T-helper 17 cell (primary cell): ENCODE results near the gene CALR. TPM values are rescaled to one million over a fixed set of nuclear protein-coding genes. Genes with fewer than 3 reads are reported as not detected.
"Not testable (repeated sequence)": the region's sequence is repeated elsewhere in the genome, so short reads cannot be mapped to it uniquely, and the experiment has no call there.

Experiments
- ATAC-seq: fragments of 150-1000 bp; cut with Tn5 transposase; 2 replicates; pipeline ENCODE4 v1.10.0; 2021; ENCODE audit warnings: mild to moderate bottlenecking, moderate library complexity
- DNase-seq, 3 donors: peaks; one replicate each; pipeline versions ENCODE4 v3.0.0 to v3.0.0-alpha.2; 2020 to 2021
- H3K9me3 ChIP-seq: one replicate; pipeline ENCODE4 v1.7.0; 2013; ENCODE audit warnings: low read length, mild to moderate bottlenecking; ENCODE audit not compliant: control insufficient read depth, poor library complexity, severe bottlenecking
- H3K27ac Mint-ChIP-seq: one replicate; pipeline ENCODE4 v1.8.0; 2022; ENCODE audit warnings: mild to moderate bottlenecking, moderate library complexity, mixed read lengths
- H3K27me3 Mint-ChIP-seq: one replicate; pipeline ENCODE4 v1.8.0; 2022; ENCODE audit warnings: mixed read lengths
- H3K36me3 Mint-ChIP-seq: one replicate; pipeline ENCODE4 v1.8.0; 2022; ENCODE audit warnings: low read depth, mixed read lengths
- H3K4me1 Mint-ChIP-seq: one replicate; pipeline ENCODE4 v1.8.0; 2022; ENCODE audit warnings: mild to moderate bottlenecking, mixed read lengths
- H3K4me3 Mint-ChIP-seq: one replicate; pipeline ENCODE4 v1.8.0; 2022; ENCODE audit warnings: mild to moderate bottlenecking, moderate library complexity, mixed read lengths
- total RNA-seq, 4 donors: library from RNA in 2 of 4; stranded (reverse) in 2 of 4; gene quantifications; one replicate each; pipeline ENCODE4 v1.2.3 and lab custom pipeline; 2022 to 2026

Gene CALR
- total RNA-seq, 2 donors from 2014 or later, result 418 to 472 TPM

DNA sequence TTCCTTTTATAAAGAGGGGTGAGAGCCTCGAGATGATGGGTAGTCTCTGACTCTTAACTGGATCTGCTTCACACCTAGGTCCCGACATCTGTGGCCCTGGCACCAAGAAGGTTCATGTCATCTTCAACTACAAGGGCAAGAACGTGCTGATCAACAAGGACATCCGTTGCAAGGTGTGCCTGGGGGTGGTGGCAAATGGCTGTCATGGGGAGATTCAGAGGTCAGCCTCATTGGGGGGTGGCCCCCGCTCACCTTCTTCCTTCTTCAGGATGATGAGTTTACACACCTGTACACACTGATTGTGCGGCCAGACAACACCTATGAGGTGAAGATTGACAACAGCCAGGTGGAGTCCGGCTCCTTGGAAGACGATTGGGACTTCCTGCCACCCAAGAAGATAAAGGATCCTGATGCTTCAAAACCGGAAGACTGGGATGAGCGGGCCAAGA, 1.6 kb downstream of the CALR start:
- H3K36me3 Mint-ChIP-seq, result peaks cover 9% of the 10 kb centered on the region
- no peak for DNase-seq
- peaks cover 44% of the 10 kb centered on the region for H3K4me1 Mint-ChIP-seq

DNA sequence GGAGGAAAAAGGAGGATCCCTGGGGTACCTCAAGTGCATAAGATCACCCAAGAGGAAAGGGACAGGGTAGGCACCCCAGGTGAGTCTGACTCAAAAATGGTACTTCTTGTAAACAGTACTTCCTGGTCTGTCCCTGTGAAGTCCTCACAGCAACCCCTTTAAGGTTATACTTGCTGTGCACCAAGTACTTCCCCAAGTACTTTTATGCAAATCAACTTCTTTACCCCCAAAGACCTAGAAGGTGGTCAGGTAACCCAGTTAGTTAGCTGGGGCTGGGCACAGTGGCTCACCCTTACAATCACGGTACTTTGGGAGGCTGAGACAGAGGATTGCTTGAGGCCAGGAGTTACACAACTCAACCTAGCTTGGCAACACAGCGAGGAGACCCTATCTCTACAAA, 2.5 kb downstream of the CALR start:
- ATAC-seq (no peak), DNase-seq (no peak)
- H3K36me3 Mint-ChIP-seq, result peaks cover 13% of the 10 kb centered on the region
- peak overlapping the region; percentile 56 for H3K4me3 Mint-ChIP-seq
- no peaks in the 10 kb centered on the region for H3K9me3 ChIP-seq
- H3K27ac Mint-ChIP-seq, result peak overlapping the region; percentile 98
- no peaks in the 10 kb centered on the region for H3K27me3 Mint-ChIP-seq
- peaks cover 52% of the 10 kb centered on the region for H3K4me1 Mint-ChIP-seq

More for the DNA sequence above, 1.6 kb downstream of the CALR start:
- Mint-ChIP-seq H3K27ac (peak overlapping the region; percentile 98), H3K27me3 (no peaks in the 10 kb centered on the region), H3K4me3 (peak overlapping the region; percentile 97)
- H3K9me3 ChIP-seq, result no peaks in the 10 kb centered on the region
- no peak for ATAC-seq

DNA sequence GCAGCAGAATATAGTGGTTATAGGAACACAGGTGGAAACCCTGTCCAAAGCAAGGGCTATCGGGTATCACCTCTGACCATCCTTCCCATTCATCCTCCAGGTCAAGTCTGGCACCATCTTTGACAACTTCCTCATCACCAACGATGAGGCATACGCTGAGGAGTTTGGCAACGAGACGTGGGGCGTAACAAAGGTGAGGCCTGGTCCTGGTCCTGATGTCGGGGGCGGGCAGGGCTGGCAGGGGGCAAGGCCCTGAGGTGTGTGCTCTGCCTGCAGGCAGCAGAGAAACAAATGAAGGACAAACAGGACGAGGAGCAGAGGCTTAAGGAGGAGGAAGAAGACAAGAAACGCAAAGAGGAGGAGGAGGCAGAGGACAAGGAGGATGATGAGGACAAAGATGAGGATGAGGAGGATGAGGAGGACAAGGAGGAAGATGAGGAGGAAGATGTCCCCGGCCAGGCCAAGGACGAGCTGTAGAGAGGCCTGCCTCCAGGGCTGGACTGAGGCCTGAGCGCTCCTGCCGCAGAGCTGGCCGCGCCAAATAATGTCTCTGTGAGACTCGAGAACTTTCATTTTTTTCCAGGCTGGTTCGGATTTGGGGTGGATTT, 5.1 kb downstream of the CALR start:
- Mint-ChIP-seq H3K4me3 (peak overlapping the region; percentile 67), H3K36me3 (peaks cover 13% of the 10 kb centered on the region), H3K27ac (peak overlapping the region; percentile 98), H3K27me3 (no peaks in the 10 kb centered on the region), H3K4me1 (peaks cover 46% of the 10 kb centered on the region)
- ATAC-seq, result no peak
- DNase-seq, result no peak
- H3K9me3 ChIP-seq, result no peaks in the 10 kb centered on the region

DNA sequence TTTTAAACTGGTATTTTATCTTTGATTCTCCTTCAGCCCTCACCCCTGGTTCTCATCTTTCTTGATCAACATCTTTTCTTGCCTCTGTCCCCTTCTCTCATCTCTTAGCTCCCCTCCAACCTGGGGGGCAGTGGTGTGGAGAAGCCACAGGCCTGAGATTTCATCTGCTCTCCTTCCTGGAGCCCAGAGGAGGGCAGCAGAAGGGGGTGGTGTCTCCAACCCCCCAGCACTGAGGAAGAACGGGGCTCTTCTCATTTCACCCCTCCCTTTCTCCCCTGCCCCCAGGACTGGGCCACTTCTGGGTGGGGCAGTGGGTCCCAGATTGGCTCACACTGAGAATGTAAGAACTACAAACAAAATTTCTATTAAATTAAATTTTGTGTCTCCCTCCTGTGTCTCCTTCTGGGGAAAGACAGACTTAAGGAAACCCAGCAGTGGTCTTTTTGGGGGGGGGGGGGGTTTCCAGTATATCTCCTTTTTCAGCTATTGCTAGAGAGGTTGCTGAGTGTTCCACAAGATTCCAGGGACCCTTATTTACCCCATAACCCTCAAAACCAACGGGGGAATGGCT, 5.8 kb downstream of the CALR start:
- H3K4me3 Mint-ChIP-seq, result peak overlapping the region; percentile 67
- peaks cover 41% of the 10 kb centered on the region for H3K4me1 Mint-ChIP-seq
- H3K36me3 Mint-ChIP-seq, result peaks cover 13% of the 10 kb centered on the region

DNA sequence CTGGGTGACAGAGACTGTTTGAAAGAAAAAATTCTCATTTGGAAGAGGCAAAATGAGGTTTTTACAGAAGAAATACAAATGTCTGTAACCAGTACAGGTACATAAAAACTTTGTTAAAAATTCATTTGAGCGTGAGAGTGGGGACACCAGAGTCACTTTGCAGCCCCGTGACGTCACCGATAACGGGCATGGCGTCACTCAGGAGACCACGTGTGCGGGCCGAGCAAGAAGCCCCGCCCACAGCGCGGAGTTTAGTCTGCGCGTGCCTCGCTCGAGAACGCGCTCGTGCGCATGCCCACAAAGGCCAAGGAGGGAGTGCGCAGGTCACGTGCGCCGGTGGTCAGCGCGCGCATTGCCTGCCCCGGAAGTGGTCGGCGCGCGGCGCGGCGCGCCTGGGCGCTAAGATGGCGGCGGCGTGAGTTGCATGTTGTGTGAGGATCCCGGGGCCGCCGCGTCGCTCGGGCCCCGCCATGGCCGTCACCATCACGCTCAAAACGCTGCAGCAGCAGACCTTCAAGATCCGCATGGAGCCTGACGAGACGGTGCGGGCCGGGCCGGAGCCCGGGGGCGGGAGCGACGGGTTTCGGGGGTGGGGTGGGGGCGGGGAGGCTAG, 7.2 kb downstream of the CALR start, which contains the start of gene RAD23A:
Gene RAD23A, plus strand, starts transcription at position 384 of the 613 bp plus-strand sequence. Its CDS starts 87 bp downstream, at position 471.
- no peaks in the 10 kb centered on the region for H3K9me3 ChIP-seq
- peak; percentile 82 for ATAC-seq
- Mint-ChIP-seq H3K27ac (peak within 1 kb of the TSS; percentile 98), H3K4me3 (peak within 1 kb of the TSS; percentile 91), H3K4me1 (peaks cover 30% of the 10 kb centered on the region), H3K36me3 (peaks cover 13% of the 10 kb centered on the region), H3K27me3 (no peaks in the 10 kb centered on the region)
- peak; percentile 96 to 99 (median 98) for DNase-seq

More for the DNA sequence above, 5.8 kb downstream of the CALR start:
- Mint-ChIP-seq H3K27ac (peak overlapping the region; percentile 98), H3K27me3 (no peaks in the 10 kb centered on the region)
- no peaks in the 10 kb centered on the region for H3K9me3 ChIP-seq
- no peak for ATAC-seq
- no peak for DNase-seq

DNA sequence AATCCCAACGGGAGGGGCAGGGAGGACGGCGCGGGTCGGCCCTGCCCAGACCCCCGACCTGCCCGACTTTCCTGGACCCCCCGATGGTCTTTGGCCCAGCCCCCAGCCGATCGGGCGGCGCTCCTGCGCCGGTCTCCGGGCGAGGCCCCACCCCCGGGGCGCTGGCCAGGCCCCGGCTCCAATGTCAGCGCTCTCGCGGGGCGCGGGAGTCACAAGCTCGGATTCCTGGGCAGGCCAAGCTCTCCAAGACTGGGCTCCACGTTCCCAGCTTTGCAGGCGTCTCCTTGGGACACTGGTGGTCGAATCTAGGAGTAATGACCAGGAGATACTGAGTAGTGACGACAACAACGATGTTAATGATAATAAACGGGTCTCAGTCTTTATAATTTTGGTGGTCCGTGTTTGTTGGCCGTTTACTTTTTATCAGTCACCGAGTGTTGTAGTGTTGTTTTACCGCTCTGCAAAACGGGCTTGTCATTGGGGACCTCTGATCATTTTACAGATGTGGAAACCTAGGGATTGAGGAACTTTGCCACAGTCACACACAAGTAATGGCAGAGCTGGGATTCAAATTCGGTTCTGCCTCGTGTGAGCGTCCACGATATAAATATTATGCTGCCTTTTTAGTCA, 7.8 kb downstream of the CALR start:
- no peaks in the 10 kb centered on the region for H3K9me3 ChIP-seq
- Mint-ChIP-seq H3K4me1 (peaks cover 28% of the 10 kb centered on the region), H3K4me3 (peak overlapping the region; percentile 91), H3K36me3 (peaks cover 13% of the 10 kb centered on the region), H3K27me3 (no peaks in the 10 kb centered on the region), H3K27ac (peak overlapping the region; percentile 98)
- ATAC-seq (peak; percentile 50), DNase-seq (peak; percentile 28 to 39 (median 37))

DNA sequence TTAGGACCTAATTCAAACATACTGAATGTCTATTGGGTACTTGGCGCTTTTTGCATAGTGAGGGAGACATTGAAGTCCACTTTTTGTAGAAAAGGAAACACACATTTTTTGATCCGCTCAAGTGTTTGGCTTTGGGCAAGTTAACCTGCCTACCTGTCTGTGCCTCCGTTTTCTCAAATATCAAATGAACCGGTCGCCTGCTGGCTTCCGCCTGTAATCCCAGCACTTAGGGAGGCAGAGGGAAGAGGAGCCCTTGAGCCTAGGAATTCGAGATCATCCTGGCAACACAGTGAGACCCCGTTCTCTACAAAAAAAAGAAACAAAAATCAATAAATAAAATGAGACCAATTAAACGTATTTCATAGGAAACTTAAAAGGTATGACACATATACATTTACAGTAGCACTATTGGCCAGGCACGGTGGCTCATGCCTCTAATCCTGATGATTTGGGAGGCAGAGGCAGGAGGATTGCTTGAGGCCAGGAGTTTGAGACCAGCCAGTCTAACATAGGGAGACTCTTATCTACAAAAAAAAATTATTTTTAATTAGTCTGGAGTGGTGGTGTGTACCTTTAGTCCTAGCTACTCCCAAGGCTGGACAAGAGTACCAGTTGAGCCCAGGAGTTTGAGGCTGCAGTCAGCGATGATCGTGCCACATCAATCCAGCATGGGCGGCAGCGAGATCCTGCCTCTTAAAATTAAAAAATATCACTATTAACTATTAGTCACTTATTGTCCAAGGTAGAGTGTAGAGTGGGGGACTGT, 8.5 kb downstream of the CALR start:
- H3K36me3 Mint-ChIP-seq, result peaks cover 13% of the 10 kb centered on the region
- peak overlapping the region; percentile 91 for H3K4me3 Mint-ChIP-seq
- no peaks in the 10 kb centered on the region for H3K9me3 ChIP-seq
- peaks cover 28% of the 10 kb centered on the region for H3K4me1 Mint-ChIP-seq
- no peak for DNase-seq
- no peaks in the 10 kb centered on the region for H3K27me3 Mint-ChIP-seq
- no peak for ATAC-seq
- H3K27ac Mint-ChIP-seq, result peak overlapping the region; percentile 98

DNA sequence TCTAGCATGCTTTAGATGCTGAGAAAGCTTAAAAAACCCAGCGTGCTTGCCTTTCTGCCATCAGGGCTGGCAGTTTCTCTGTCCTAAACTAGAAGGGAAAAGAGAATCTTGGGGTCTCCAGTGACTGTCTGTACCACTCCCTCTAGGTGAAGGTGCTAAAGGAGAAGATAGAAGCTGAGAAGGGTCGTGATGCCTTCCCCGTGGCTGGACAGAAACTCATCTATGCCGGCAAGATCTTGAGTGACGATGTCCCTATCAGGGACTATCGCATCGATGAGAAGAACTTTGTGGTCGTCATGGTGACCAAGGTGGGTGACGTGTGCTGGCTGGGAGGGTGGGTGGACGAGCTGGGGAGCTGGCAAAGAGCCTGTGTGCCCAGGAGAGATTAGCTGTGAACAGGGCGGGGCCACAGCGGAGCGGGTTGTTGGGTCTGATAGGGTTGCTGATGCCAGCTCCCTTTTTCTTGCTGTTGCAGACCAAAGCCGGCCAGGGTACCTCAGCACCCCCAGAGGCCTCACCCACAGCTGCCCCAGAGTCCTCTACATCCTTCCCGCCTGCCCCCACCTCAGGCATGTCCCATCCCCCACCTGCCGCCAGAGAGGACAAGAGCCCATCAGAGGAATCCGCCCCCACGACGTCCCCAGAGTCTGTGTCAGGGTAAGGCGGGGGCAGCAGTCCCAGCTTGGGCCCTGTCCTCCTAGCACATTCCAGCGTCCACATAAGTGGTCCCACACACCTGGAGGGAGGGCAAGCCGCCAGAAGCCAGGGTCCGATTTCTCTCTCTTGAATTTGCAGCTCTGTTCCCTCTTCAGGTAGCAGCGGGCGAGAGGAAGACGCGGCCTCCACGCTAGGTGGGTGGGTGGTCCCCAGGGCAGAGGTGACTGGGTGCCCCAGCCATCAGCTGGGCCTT, 9.5 kb downstream of the CALR start:
- no peaks in the 10 kb centered on the region for H3K9me3 ChIP-seq
- ATAC-seq (no peak), DNase-seq (no peak)
- Mint-ChIP-seq H3K27ac (peak overlapping the region; percentile 98), H3K4me3 (peak overlapping the region; percentile 31), H3K4me1 (peaks cover 28% of the 10 kb centered on the region), H3K36me3 (peaks cover 13% of the 10 kb centered on the region), H3K27me3 (no peaks in the 10 kb centered on the region)

DNA sequence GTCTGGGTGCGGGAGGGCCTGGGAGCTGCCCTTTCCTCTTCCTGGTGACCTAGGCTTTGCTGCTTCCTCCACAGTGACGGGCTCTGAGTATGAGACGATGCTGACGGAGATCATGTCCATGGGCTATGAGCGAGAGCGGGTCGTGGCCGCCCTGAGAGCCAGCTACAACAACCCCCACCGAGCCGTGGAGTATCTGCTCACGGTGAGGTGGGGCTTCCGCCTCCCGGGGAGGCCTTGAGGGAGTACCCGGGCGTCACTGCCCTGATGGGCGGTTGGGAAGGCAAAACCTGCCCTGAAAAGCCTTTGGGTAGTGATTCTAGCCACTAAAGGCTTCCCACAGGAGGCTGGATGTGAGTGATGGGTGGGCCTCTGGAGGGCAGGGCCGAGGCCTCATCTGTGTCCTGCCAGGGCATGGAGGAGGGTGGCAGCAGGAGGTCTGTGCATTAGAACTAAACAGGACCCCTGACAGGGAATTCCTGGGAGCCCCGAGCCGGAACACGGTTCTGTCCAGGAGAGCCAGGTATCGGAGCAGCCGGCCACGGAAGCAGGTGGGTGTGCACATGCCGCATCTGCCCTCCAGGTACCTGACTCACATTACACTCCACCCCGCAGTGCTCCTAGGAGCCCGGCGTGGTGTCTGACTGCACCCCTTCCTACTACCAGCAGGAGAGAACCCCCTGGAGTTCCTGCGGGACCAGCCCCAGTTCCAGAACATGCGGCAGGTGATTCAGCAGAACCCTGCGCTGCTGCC, 10.4 kb downstream of the CALR start:
- H3K4me3 Mint-ChIP-seq, result peak overlapping the region; percentile 31
- no peaks in the 10 kb centered on the region for H3K27me3 Mint-ChIP-seq
- DNase-seq (no peak), ATAC-seq (no peak)
- no peaks in the 10 kb centered on the region for H3K9me3 ChIP-seq
- H3K4me1 Mint-ChIP-seq, result peaks cover 22% of the 10 kb centered on the region
- peaks cover 9% of the 10 kb centered on the region for H3K36me3 Mint-ChIP-seq
- no peak overlapping the region for H3K27ac Mint-ChIP-seq

DNA sequence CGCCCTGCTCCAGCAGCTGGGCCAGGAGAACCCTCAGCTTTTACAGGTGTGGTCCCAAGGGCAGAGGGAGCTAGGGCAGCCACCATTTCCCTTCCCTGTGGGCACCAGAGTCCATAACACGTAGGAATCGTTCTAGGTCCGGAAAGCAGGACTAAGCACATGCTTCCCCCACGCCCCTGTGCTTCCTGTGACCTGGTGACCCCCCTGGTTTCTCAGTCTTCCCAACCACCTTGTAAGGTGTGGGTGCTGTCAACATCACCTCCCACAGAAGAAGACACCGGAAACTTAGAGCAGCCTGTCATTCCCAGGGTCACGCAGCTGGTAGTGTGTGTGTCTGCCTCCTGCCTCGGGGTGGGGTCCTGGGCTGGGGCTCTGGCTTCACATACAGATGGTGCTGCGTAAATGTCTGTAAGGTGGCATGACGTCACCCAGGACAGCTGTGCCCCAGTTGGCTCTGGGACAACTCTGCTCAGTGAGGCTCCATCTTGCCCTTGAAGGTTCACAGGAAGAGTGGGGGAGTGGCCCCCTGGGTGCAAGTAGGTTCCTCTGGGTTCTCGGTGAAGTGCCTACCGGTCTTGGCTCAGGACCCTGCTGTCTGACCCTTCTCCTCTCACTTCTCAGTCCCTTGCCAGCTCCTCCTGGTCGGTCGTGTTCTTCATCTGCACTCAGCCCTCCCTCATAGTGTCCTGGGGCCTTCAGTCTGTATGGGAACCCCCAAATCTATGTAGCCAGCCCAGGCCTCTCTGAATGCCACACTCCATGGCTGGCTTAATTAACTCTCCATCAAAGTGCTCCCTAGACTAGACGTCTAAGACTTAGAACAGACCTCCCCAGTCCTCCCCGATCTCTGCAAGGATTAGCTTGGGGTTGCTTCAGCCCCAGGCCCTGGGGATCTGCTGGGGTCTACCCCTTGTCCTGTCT, 11.2 kb downstream of the CALR start:
- Mint-ChIP-seq H3K27ac (peak overlapping the region; percentile 74), H3K4me1 (peaks cover 26% of the 10 kb centered on the region), H3K4me3 (no peak overlapping the region), H3K36me3 (peaks cover 10% of the 10 kb centered on the region), H3K27me3 (no peaks in the 10 kb centered on the region)
- H3K9me3 ChIP-seq, result no peaks in the 10 kb centered on the region
- DNase-seq, result no peak
- no peak for ATAC-seq

DNA sequence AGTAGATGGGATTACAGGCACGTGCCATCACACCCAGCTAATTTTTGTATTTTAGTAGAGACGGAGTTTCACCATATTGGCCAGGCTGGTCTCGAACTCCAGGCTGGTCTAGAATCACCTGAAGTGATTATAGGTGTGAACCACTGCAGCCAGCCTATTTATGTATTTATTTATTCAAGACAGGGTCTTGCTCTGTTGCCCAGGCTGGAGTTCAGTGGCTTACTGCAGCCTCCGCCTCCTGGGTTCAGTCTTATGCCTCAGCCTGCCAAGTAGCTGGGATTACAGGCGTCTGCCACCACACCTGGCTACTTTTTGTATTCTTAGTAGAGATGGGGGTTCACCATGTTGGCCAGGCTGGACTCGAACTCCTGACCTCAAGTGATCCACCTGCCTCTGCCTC, 13.6 kb downstream of the CALR start:
- not testable (repeated sequence) for H3K27me3 Mint-ChIP-seq, H3K36me3 Mint-ChIP-seq, H3K4me3 Mint-ChIP-seq, H3K9me3 ChIP-seq, DNase-seq, ATAC-seq
- peaks cover 24% of the 10 kb centered on the region for H3K4me1 Mint-ChIP-seq
- peak overlapping the region; percentile 43 for H3K27ac Mint-ChIP-seq
